Sigmoid colon (tissue), 7 donors: ENCODE data around the gene TRPM2. TPM values are rescaled to one million over a fixed set of nuclear protein-coding genes. Genes with fewer than 3 reads are reported as not detected.

ENCODE experiments used
- DNase-seq: peaks from one replicate; pipeline ENCODE4 v3.0.0-alpha.2; 2019
- H3K27ac ChIP-seq, 4 donors: fragments of 200-600 bp; sonication (generic); one replicate each; pipeline ENCODE4 v1.5.1; 2016 to 2019; ENCODE audit warnings: mild to moderate bottlenecking in 1 of 4
- H3K27me3 ChIP-seq, 3 donors: fragments of 200-600 bp; sonication (generic); one replicate each; pipeline ENCODE4 v1.5.1; 2019; ENCODE audit warnings: mild to moderate bottlenecking in 1 of 3
- H3K36me3 ChIP-seq, 4 donors: fragments of 200-600 bp; sonication (generic); one replicate each; pipeline ENCODE4 v1.5.1; 2016 to 2019
- H3K4me1 ChIP-seq, 4 donors: fragments of 200-600 bp; sonication (generic); one replicate each; pipeline ENCODE4 v1.5.1; 2017 to 2019
- H3K4me3 ChIP-seq, 4 donors: fragments of 200-600 bp; sonication (generic); one replicate each; pipeline ENCODE4 v1.5.1; 2017 to 2019; ENCODE audit warnings: mild to moderate bottlenecking in 2 of 4, moderate library complexity in 1 of 4
- H3K9me3 ChIP-seq, 4 donors: fragments of 200-600 bp in 3 of 4; sonication (generic) in 3 of 4; one replicate each; pipeline versions ENCODE4 v1.5.1 to v1.6.1; 2013 to 2019
- EP300 ChIP-seq, 4 donors: sonication (generic); formaldehyde crosslinking; IDR thresholded peaks; one replicate each; pipeline ENCODE4 v1.6.1; 2017; ENCODE audit warnings: antibody characterized with exemption in 4 of 4
- POLR2A ChIP-seq, 2 donors: fragments of 450-650 bp; IDR thresholded peaks; one replicate each; pipeline ENCODE4 v1.6.1; 2016; ENCODE audit warnings: antibody characterized with exemption in 2 of 2, mild to moderate bottlenecking in 2 of 2, moderate library complexity in 2 of 2
- POLR2AphosphoS5 ChIP-seq, 4 donors: sonication (generic); formaldehyde crosslinking; IDR thresholded peaks; one replicate each; pipeline ENCODE4 v1.6.1; 2017; ENCODE audit warnings: antibody characterized with exemption in 4 of 4
- WGBS, 2 donors: extraction: QIAGEN DNeasy Blood & Tissue Kit; methylation state at CpG; one replicate each; pipeline ENCODE4 v1.1.7; 2013; 5-methylcytosine and 5-hydroxymethylcytosine counted together
- intact Hi-C: fragments of 100-400 bp; cut with DNase I; formaldehyde crosslinking; loops from one replicate; pipeline ENCODE4 v1.15.1; 2023
- polyA plus RNA-seq, 3 donors: library from polyadenylated mRNA; stranded (reverse); fragments of 200-250 nt; gene quantifications; one replicate each; pipeline ENCODE4 v1.2.3, GENCODE V29; 2013
- total RNA-seq, 4 donors: library from RNA; depleted of rRNA; stranded (reverse); fragments of >200 nt; gene quantifications; one replicate each; pipeline ENCODE4 v1.1.0, GENCODE V29; 2016
- TF ChIP-seq, protein P1 (sequence below), 4 experiments: fragments of 450-650 bp in 3 of 4; fragments of 200-600 bp in 1 of 4; IDR thresholded peaks; one replicate each; pipeline ENCODE4 v1.5.1; 2016 to 2019; ENCODE audit warnings: antibody characterized with exemption in 4 of 4, mild to moderate bottlenecking in 3 of 4, moderate library complexity in 2 of 4
- donor health status: healthy with polysubstance abuse.
- donor health status: Bipolar disorder and iron deficiency.
- donor health status: healthy.

Gene TRPM2
- total and polyA plus RNA-seq, 7 donors, result 1.6 to 4.9 (median 3.4) TPM

DNA sequence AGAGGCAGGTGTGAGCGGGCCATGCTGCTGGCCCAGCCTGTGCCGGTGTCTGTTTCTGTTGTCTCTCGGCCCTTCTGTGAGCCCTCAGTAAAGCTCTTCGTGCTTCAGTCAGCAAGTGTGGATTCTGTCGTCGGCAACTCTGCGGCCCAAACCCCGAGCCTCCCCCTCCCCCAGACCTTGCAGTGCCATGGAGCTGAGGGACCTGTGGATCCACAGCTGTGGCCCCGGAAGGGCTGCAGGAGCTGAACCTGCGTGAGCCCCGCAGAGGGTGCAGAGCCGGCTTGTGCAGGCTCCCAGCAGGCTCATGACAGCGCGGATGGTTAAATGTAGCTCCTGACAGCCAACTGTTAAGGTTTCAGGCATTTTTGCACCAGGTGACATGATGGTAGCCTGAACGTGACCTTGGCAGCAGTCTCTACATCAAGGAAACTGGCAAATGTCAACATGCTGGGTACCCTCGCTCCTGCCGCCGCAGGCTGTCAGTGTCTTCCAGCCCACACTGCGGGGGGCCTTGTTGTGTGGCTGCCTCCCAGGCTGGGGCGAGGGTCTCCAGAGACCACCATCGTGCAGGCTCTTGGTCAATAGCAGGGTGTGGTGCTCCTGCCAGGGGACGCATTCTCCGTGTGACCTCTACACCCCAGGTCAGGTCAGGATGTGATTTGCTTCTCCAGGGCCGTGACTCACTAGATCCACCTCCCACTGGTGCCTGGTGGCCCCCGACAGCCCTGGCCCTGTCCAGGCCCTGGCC lies 108.8 kb downstream of the TRPM2 start:
- no peaks in the 10 kb centered on the region for H3K27me3 ChIP-seq
- H3K9me3 ChIP-seq, result no peaks in the 10 kb centered on the region
- 90 to 91% methylated on average over 25 of the region's 25 CpGs for WGBS, 2 donors
- DNase-seq, result peak; percentile 47
- no peak overlapping the region for H3K4me3 ChIP-seq
- peaks cover 0 to 6% (median 0%) of the 10 kb centered on the region in 4 donors for H3K36me3 ChIP-seq
- intact Hi-C loops, result no loop called here
- H3K27ac ChIP-seq, result no peak overlapping the region
- TF ChIP-seq EP300 (IDR thresholded peaks at IDR 0.05), result no peak
- TF ChIP-seq POLR2A (IDR thresholded peaks at IDR 0.05), result no peak
- TF ChIP-seq POLR2AphosphoS5 (IDR thresholded peaks at IDR 0.05), result no peak
- TF ChIP-seq, protein P1, sequence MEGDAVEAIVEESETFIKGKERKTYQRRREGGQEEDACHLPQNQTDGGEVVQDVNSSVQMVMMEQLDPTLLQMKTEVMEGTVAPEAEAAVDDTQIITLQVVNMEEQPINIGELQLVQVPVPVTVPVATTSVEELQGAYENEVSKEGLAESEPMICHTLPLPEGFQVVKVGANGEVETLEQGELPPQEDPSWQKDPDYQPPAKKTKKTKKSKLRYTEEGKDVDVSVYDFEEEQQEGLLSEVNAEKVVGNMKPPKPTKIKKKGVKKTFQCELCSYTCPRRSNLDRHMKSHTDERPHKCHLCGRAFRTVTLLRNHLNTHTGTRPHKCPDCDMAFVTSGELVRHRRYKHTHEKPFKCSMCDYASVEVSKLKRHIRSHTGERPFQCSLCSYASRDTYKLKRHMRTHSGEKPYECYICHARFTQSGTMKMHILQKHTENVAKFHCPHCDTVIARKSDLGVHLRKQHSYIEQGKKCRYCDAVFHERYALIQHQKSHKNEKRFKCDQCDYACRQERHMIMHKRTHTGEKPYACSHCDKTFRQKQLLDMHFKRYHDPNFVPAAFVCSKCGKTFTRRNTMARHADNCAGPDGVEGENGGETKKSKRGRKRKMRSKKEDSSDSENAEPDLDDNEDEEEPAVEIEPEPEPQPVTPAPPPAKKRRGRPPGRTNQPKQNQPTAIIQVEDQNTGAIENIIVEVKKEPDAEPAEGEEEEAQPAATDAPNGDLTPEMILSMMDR (IDR thresholded peaks at IDR 0.05), result no peak
- peaks cover 0 to 13% (median 4%) of the 10 kb centered on the region in 4 donors for H3K4me1 ChIP-seq

DNA sequence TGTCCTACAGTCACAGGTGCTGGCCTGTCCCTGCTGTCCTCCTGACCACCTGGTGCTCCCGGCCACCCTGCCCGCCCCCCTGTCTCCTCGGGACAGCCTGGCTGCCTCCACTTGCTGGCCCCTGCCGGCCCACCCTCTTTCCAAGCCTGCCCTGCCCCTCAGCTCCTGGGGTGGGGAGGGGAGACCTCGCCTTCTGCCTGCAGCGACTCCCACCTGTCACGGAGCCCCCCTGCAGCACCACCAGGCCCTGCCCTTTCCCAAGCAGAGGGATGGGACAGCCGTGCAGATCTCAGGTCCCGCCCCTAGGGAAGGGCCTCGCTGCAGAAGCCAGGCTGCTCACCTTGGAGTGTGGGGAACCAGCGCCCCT lies 109.4 kb downstream of the TRPM2 start:
- peaks cover 0 to under 1% (median 0%) of the 10 kb centered on the region in 4 donors for H3K36me3 ChIP-seq
- no peak overlapping the region for H3K27ac ChIP-seq
- H3K4me3 ChIP-seq, result no peak overlapping the region
- peaks cover 0 to 9% (median 4%) of the 10 kb centered on the region in 4 donors for H3K4me1 ChIP-seq
- H3K27me3 ChIP-seq, result no peaks in the 10 kb centered on the region
- no peak for DNase-seq
- no peaks in the 10 kb centered on the region for H3K9me3 ChIP-seq
- WGBS, 2 donors, result 86% methylated on average over 11 of the region's 11 CpGs
- intact Hi-C loops, result no loop called here
- TF ChIP-seq POLR2AphosphoS5 (IDR thresholded peaks at IDR 0.05) (no peak), EP300 (IDR thresholded peaks at IDR 0.05) (no peak), POLR2A (IDR thresholded peaks at IDR 0.05) (no peak)
- TF ChIP-seq, protein P1 (IDR thresholded peaks at IDR 0.05), result no peak

DNA sequence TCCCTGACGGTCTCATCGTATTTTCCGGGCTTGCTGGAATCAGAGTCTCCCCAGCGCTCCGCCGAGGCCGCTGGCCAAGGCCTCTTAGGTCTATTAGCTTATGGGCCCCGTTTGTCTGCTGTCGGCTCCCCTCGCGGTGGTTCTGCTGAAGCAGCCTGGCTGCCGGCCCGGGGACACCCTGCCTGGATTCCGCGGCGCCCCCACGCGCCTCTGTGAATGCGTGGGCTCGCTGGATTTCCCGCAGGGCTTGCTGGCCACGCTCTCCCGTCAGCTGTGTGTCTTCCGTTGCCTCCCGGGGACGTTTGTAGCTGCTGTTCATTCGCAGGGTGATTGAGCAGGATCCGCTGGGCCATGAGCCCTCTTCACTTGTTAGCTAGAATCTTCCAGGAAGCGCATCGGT lies 110.3 kb downstream of the TRPM2 start:
- Histone ChIP-seq H3K9me3 (no peaks in the 10 kb centered on the region), H3K36me3 (no peaks in the 10 kb centered on the region), H3K27ac (no peak overlapping the region), H3K27me3 (no peaks in the 10 kb centered on the region), H3K4me3 (no peak overlapping the region), H3K4me1 (peaks cover 0 to 7% (median 3%) of the 10 kb centered on the region in 4 donors)
- DNase-seq, result peak; percentile 65
- TF ChIP-seq POLR2A (IDR thresholded peaks at IDR 0.05) (no peak), EP300 (IDR thresholded peaks at IDR 0.05) (no peak), POLR2AphosphoS5 (IDR thresholded peaks at IDR 0.05) (no peak)
- TF ChIP-seq, protein P1 (IDR thresholded peaks at IDR 0.05), result no peak
- 71 to 87% methylated on average over 30 of the region's 30 CpGs for WGBS, 2 donors
- intact Hi-C loops, result no loop called here

DNA sequence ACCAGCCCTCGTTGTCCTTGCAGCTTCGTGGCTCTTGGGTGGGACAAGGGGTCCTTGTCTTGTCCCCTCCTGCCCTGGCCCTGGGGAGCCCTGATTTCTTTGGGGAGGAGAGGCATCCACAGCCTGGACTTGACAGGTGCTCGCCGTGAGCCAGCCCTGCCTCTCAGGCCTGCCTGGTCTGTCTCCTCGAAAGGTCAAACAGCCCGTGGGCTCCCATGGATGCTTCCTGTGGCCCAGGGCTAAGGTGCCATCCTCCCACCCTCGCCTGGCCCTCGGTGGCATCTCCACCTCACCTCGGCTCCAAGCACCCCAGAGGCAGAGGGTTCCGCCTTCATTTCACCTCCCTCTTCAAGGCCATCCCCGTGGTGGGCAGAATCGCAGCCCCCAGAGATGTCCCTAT lies 110.9 kb downstream of the TRPM2 start:
- 87 to 89% methylated on average over 12 of the region's 12 CpGs for WGBS, 2 donors
- intact Hi-C loops, result no loop called here
- no peak overlapping the region for H3K4me3 ChIP-seq
- no peak overlapping the region for H3K27ac ChIP-seq
- H3K27me3 ChIP-seq, result no peaks in the 10 kb centered on the region
- H3K9me3 ChIP-seq, result no peaks in the 10 kb centered on the region
- peaks cover 0 to 7% (median 0%) of the 10 kb centered on the region in 4 donors for H3K4me1 ChIP-seq
- H3K36me3 ChIP-seq, result no peaks in the 10 kb centered on the region
- TF ChIP-seq, protein P1 (IDR thresholded peaks at IDR 0.05), result no peak
- TF ChIP-seq POLR2A (IDR thresholded peaks at IDR 0.05) (no peak), POLR2AphosphoS5 (IDR thresholded peaks at IDR 0.05) (no peak), EP300 (IDR thresholded peaks at IDR 0.05) (no peak)
- DNase-seq, result no peak
